K562 (cell line): ENCODE measurements around the gene SPTBN5.

Source experiments
- NR3C1 ChIP-seq: sonication (generic); formaldehyde crosslinking; IDR thresholded peaks from 2 replicates; pipeline ENCODE4 v1.8.1; 2022; ENCODE audit warnings: missing genetic modification reagents
- RBM15 ChIP-seq: fragments of 200-400 bp; formaldehyde crosslinking; IDR thresholded peaks from 2 replicates; pipeline ENCODE4 v1.6.1; 2018; ENCODE audit warnings: mild to moderate bottlenecking, low read length, moderate library complexity; ENCODE audit not compliant: insufficient read depth
- SRF ChIP-seq, 2 experiments: fragments of 250-450, 450-650 bp in 1 of 2; sonication (Bioruptor Pico) in 1 of 2; sonication (generic) in 1 of 2; formaldehyde crosslinking; IDR thresholded peaks; 2 replicates each; pipeline versions ENCODE4 v1.5.0 to v1.5.1; 2020 to 2022; ENCODE audit warnings: mild to moderate bottlenecking in 1 of 2, missing genetic modification reagents in 1 of 2
- TAF1 ChIP-seq: IDR thresholded peaks from 2 replicates; pipeline ENCODE4 v1.6.1; 2011; ENCODE audit warnings: mild to moderate bottlenecking, low read length, moderate library complexity; ENCODE audit not compliant: insufficient read depth, control insufficient read depth, severe bottlenecking; ENCODE audit errors: extremely low read depth
- ZNF121 ChIP-seq: sonication (generic); formaldehyde crosslinking; conservative IDR thresholded peaks from 2 replicates; pipeline ENCODE4 v1.8.0; 2022; ENCODE audit warnings: missing genetic modification reagents
- ZNF408 ChIP-seq: fragments of 250-450 bp; sonication (Bioruptor Pico); IDR thresholded peaks from 2 replicates; pipeline ENCODE4 v1.4.0; 2020; ENCODE audit warnings: low read depth, mild to moderate bottlenecking, moderate library complexity
- TF ChIP-seq, protein P1 (sequence below), 3 experiments: IDR thresholded peaks in 2 of 3; conservative IDR thresholded peaks in 1 of 3; 2 replicates each; pipeline ENCODE4 v1.5.1; 2011 to 2012; ENCODE audit warnings: low read length in 3 of 3, mild to moderate bottlenecking in 3 of 3, control low read depth in 2 of 3, improper control_type of control experiment in 1 of 3, inconsistent platforms in 1 of 3, low read depth in 1 of 3, mixed read lengths in 1 of 3, moderate library complexity in 1 of 3; ENCODE audit not compliant: insufficient read depth in 2 of 3
- TF ChIP-seq, protein P2 (sequence below): fragments of 450-650 bp; conservative IDR thresholded peaks from 2 replicates; pipeline ENCODE4 v1.6.1; 2016; ENCODE audit warnings: missing genetic modification characterization, low read depth, mild to moderate bottlenecking, control low read depth, missing compliant biosample characterization

DNA sequence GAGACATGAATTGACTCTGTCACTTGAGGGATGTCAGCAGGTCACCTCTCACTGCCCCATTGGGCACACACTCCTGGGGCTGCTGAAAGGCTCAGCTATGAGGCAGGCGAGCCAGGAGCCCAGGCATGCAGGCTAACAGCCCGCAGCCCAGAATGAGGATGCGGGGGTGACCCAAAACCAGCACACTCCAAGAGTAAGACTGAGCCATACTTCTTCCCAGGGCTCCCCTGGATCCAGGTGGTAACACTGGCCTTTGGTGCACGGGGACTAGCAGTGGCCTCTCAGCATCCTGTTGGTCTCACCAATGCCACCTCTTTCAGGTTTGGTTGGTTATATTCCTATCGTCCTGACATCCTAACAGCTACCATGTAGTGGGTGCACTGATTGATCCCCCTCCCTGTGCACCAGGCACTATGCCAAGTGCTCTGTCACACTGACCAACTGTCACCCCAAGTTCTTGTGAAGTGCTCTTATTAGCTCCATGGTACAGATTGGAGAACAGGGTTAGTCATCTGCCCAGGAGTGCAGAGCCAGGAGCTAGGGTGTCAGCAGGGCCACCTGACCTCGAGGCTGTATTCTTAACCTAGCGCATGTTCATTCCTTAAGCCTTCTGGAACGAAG, 24.8 kb upstream of the SPTBN5 start:
- TF ChIP-seq TAF1 (no peak), NR3C1 (CRISPR knock-in tag) (no peak), ZNF408 (CRISPR knock-in tag) (no peak), ZNF121 (CRISPR knock-in tag) (no peak), RBM15 (no peak), SRF (CRISPR knock-in tag; IDR thresholded peaks at IDR 0.05) (no peak)
- TF ChIP-seq, protein P1, sequence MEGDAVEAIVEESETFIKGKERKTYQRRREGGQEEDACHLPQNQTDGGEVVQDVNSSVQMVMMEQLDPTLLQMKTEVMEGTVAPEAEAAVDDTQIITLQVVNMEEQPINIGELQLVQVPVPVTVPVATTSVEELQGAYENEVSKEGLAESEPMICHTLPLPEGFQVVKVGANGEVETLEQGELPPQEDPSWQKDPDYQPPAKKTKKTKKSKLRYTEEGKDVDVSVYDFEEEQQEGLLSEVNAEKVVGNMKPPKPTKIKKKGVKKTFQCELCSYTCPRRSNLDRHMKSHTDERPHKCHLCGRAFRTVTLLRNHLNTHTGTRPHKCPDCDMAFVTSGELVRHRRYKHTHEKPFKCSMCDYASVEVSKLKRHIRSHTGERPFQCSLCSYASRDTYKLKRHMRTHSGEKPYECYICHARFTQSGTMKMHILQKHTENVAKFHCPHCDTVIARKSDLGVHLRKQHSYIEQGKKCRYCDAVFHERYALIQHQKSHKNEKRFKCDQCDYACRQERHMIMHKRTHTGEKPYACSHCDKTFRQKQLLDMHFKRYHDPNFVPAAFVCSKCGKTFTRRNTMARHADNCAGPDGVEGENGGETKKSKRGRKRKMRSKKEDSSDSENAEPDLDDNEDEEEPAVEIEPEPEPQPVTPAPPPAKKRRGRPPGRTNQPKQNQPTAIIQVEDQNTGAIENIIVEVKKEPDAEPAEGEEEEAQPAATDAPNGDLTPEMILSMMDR (IDR thresholded peaks at IDR 0.05 in 2 of 3, conservative IDR thresholded peaks at IDR 0.05 in 1 of 3; ENCODE audit: insufficient read depth in 2 of 3, low read depth in 1 of 3, low read length in 3 of 3) = no peak
- TF ChIP-seq, protein P2, sequence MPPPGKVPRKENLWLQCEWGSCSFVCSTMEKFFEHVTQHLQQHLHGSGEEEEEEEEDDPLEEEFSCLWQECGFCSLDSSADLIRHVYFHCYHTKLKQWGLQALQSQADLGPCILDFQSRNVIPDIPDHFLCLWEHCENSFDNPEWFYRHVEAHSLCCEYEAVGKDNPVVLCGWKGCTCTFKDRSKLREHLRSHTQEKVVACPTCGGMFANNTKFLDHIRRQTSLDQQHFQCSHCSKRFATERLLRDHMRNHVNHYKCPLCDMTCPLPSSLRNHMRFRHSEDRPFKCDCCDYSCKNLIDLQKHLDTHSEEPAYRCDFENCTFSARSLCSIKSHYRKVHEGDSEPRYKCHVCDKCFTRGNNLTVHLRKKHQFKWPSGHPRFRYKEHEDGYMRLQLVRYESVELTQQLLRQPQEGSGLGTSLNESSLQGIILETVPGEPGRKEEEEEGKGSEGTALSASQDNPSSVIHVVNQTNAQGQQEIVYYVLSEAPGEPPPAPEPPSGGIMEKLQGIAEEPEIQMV (tag) = no peak
